GM23338 (cell line): Measurements from ENCODE around the gene KIF4A. TPM values are rescaled to one million over a fixed set of nuclear protein-coding genes. Genes with fewer than 3 reads are reported as not detected.

Experiments used
- ATAC-seq: fragments of 200-7000 bp; cut with Tn5 transposase; 3 replicates; pipeline ENCODE4 v1.9.1; 2020
- DNase-seq: peaks from one replicate; pipeline ENCODE4 v3.0.0-alpha.2; 2015; ENCODE audit warnings: low spot score
- H2AFZ ChIP-seq: fragments of 200-600 bp; sonication (generic); 2 replicates; pipeline ENCODE4 v1.8.0; 2016; ENCODE audit warnings: antibody characterized with exemption, mild to moderate bottlenecking, moderate library complexity
- H3F3A ChIP-seq: fragments of 200-600 bp; sonication (generic); replicated peaks from 2 replicates; pipeline ENCODE4 v1.8.0; 2017; ENCODE audit warnings: antibody characterized with exemption, mixed run types, low read depth
- H3K27ac ChIP-seq: fragments of 200-600 bp; sonication (generic); 2 replicates; pipeline ENCODE4 v1.6.1; 2016; ENCODE audit warnings: low read depth
- H3K27me3 ChIP-seq: fragments of 200-600 bp; sonication (generic); 2 replicates; pipeline ENCODE4 v1.8.0; 2016; ENCODE audit warnings: mild to moderate bottlenecking, mixed run types, moderate library complexity; ENCODE audit not compliant: insufficient read depth
- H3K36me3 ChIP-seq: fragments of 200-600 bp; sonication (generic); 2 replicates; pipeline ENCODE4 v1.8.0; 2016; ENCODE audit warnings: mild to moderate bottlenecking; ENCODE audit not compliant: insufficient read depth
- H3K4me1 ChIP-seq: fragments of 200-600 bp; sonication (generic); 2 replicates; pipeline ENCODE4 v1.8.0; 2016; ENCODE audit warnings: mild to moderate bottlenecking, moderate library complexity; ENCODE audit not compliant: insufficient read depth
- H3K4me2 ChIP-seq: fragments of 200-600 bp; sonication (generic); 2 replicates; pipeline ENCODE4 v1.7.1; 2017; ENCODE audit warnings: mixed run types
- H3K4me3 ChIP-seq: fragments of 200-600 bp; sonication (generic); 2 replicates; pipeline ENCODE4 v1.6.1; 2016; ENCODE audit warnings: mixed run types
- H3K79me2 ChIP-seq: fragments of 200-600 bp; sonication (generic); replicated peaks from 2 replicates; pipeline ENCODE4 v1.8.0; 2017; ENCODE audit warnings: mild to moderate bottlenecking; ENCODE audit not compliant: insufficient read depth
- H3K9me2 ChIP-seq: fragments of 200-600 bp; sonication (generic); 2 replicates; pipeline ENCODE4 v1.8.0; 2017; ENCODE audit not compliant: insufficient read depth
- H4K20me1 ChIP-seq: fragments of 200-600 bp; sonication (generic); replicated peaks from 2 replicates; pipeline ENCODE4 v1.8.0; 2017; ENCODE audit warnings: mild to moderate bottlenecking; ENCODE audit not compliant: insufficient read depth
- H3K27ac Mint-ChIP-seq: 2 replicates; pipeline ENCODE4 v1.8.0; 2020; ENCODE audit warnings: inconsistent platforms, mild to moderate bottlenecking, moderate library complexity, mixed read lengths
- H3K27me3 Mint-ChIP-seq: 3 replicates; pipeline ENCODE4 v1.8.0; 2022; ENCODE audit warnings: low read depth, mild to moderate bottlenecking, moderate library complexity, mixed read lengths, inconsistent platforms; ENCODE audit not compliant: insufficient read depth, poor library complexity
- H3K36me3 Mint-ChIP-seq: 3 replicates; pipeline ENCODE4 v1.8.0; 2021; ENCODE audit warnings: low read depth, mild to moderate bottlenecking, inconsistent platforms, moderate library complexity, mixed read lengths
- H3K4me1 Mint-ChIP-seq: 3 replicates; pipeline ENCODE4 v1.8.0; 2020; ENCODE audit warnings: mild to moderate bottlenecking, inconsistent platforms, mixed read lengths
- H3K4me3 Mint-ChIP-seq: 3 replicates; pipeline ENCODE4 v1.8.0; 2021; ENCODE audit warnings: moderate library complexity, mild to moderate bottlenecking, inconsistent platforms, mixed read lengths
- H3K9me3 Mint-ChIP-seq: 3 replicates; pipeline ENCODE4 v1.8.0; 2020; ENCODE audit warnings: moderate library complexity, mild to moderate bottlenecking, inconsistent platforms, mixed read lengths
- CREB1 ChIP-seq: fragments of 250-450 bp; sonication (Bioruptor Pico); IDR thresholded peaks from 2 replicates; pipeline ENCODE4 v1.5.0; 2020; ENCODE audit warnings: low read depth, mild to moderate bottlenecking, moderate library complexity
- EZH2phosphoT487 ChIP-seq: fragments of 200-600 bp; sonication (generic); IDR thresholded peaks from one replicate; pipeline ENCODE4 v1.8.1; 2018; ENCODE audit warnings: antibody characterized with exemption; ENCODE audit not compliant: unreplicated experiment
- NANOG ChIP-seq: IDR thresholded peaks from 2 replicates; pipeline ENCODE4 v1.6.1; 2016; ENCODE audit warnings: antibody characterized with exemption, borderline replicate concordance
- POLR2AphosphoS5 ChIP-seq: IDR thresholded peaks from 2 replicates; pipeline ENCODE4 v1.6.1; 2016; ENCODE audit warnings: antibody characterized with exemption, low read depth
- ZNF114 ChIP-seq: fragments of 250-450 bp; sonication (Bioruptor Pico); IDR thresholded peaks from 2 replicates; pipeline ENCODE4 v1.5.0; 2020; ENCODE audit warnings: mild to moderate bottlenecking, moderate library complexity
- long read RNA-seq: library from polyadenylated mRNA; unstranded; transcript quantifications from one replicate; pipeline ENCODE4 v2.0.0, GENCODE V29; 2020; ENCODE audit not compliant: unreplicated experiment
- polyA plus RNA-seq: library from polyadenylated mRNA; unstranded; fragments of >200 nt; fragmentation: Nextera tagmentation; extraction: Ambion mirVana; gene quantifications from 2 replicates; pipeline ENCODE4 v1.2.1, GENCODE V29; 2016
- total RNA-seq: library from RNA; depleted of rRNA; stranded (reverse); fragments of >200 nt; shearing (Covaris generic); gene quantifications from 2 replicates; pipeline ENCODE4 v1.2.3, GENCODE V29; 2014; rRNA removed
- TF ChIP-seq, protein P1 (sequence below), 2 experiments: fragments of 200-600 bp in 1 of 2; sonication (generic) in 1 of 2; conservative IDR thresholded peaks; 2 replicates each; pipeline versions ENCODE4 v1.5.1 to v1.6.1; 2016 to 2017; ENCODE audit warnings: antibody characterized with exemption in 2 of 2, low read depth in 2 of 2, mild to moderate bottlenecking in 2 of 2, moderate library complexity in 1 of 2
- TF ChIP-seq, protein P2 (sequence below): IDR thresholded peaks from 2 replicates; pipeline ENCODE4 v1.6.1; 2016; ENCODE audit warnings: antibody characterized with exemption

The KIF4A gene, protein sequence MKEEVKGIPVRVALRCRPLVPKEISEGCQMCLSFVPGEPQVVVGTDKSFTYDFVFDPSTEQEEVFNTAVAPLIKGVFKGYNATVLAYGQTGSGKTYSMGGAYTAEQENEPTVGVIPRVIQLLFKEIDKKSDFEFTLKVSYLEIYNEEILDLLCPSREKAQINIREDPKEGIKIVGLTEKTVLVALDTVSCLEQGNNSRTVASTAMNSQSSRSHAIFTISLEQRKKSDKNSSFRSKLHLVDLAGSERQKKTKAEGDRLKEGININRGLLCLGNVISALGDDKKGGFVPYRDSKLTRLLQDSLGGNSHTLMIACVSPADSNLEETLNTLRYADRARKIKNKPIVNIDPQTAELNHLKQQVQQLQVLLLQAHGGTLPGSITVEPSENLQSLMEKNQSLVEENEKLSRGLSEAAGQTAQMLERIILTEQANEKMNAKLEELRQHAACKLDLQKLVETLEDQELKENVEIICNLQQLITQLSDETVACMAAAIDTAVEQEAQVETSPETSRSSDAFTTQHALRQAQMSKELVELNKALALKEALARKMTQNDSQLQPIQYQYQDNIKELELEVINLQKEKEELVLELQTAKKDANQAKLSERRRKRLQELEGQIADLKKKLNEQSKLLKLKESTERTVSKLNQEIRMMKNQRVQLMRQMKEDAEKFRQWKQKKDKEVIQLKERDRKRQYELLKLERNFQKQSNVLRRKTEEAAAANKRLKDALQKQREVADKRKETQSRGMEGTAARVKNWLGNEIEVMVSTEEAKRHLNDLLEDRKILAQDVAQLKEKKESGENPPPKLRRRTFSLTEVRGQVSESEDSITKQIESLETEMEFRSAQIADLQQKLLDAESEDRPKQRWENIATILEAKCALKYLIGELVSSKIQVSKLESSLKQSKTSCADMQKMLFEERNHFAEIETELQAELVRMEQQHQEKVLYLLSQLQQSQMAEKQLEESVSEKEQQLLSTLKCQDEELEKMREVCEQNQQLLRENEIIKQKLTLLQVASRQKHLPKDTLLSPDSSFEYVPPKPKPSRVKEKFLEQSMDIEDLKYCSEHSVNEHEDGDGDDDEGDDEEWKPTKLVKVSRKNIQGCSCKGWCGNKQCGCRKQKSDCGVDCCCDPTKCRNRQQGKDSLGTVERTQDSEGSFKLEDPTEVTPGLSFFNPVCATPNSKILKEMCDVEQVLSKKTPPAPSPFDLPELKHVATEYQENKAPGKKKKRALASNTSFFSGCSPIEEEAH
- total RNA-seq (27.6 and 30.6 TPM in 2 replicates), polyA plus RNA-seq (18.7 and 21.5 TPM in 2 replicates)
- long read RNA-seq, full-length matches to known transcripts, result 1 of 14 reads
- long read RNA-seq, partial matches to known transcripts, result 11 of 14 reads
- long read RNA-seq, other reads (novel, unspliced or antisense), result 2 of 14 reads

DNA sequence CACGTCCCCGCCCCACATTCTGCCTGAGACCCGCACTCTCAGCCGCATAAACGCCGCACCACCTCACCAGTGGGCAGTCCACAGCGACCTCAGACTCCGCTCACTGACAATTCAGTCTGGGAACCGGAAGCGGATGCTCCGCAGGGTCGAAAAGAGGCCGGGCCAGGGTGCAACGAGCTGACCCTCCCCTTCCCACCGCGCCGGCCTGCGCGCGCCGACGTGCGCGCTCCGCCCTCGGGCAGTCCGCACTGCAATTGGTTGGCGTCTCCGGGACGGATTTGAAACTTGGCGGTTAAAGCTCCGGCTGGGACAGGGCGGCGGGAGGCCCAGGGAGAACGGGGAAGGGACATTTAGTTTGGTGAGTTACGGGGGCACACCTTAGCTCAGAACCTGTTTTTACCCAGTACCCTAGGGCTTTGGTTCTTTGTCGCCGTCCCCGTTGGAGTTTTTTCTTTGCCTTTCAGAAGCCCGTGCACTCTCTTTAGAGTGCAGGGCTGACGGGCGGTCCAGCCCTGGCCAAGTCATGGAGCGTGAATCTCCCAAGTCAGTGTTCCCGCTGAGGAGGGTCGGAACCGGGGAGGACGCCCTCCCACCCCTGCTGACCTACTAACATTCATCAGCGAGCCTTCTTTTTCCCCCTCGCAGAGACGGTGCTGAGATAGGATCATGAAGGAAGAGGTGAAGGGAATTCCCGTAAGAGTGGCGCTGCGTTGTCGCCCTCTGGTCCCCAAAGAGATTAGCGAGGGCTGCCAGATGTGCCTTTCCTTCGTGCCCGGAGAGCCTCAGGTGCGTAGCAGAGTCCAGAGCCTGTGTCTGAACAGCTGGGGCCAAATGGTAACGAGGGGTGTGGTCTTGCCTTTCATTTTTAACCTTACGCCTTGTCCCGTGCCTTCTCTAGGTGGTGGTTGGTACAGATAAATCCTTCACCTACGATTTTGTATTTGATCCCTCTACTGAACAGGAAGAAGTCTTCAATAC, at the start of gene KIF4A, which contains the start of gene PDZD11:
Gene KIF4A, plus strand, starts transcription at position 312 of the 978 bp plus-strand sequence. Its CDS starts 355 bp downstream, at position 667.
Gene PDZD11, minus strand, starts transcription at position 135 of the 978 bp plus-strand sequence. CDS start 586 bp downstream, outside the sequence.
- H3K9me3 Mint-ChIP-seq, result no peaks in the 10 kb centered on the region; the same call in 2 of the 3 replicates
- peak; percentile 99 for ATAC-seq

DNA sequence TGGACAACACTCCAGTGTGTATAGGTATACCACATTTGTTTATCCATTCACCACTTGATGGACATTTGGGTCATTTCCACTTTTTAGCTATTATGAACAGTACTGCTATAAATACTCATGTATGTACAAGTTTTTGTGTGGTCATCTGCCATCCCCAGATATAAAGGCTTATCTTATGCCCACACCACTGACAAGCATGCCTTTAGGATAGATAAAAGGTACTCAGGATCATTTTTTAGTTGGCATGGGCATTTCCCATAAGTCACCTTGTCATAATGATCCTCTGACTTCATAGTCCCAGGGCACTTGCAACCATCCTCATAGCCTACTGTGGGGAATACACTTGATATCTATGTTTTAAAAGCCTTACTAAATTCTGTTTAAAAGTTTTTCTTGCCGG, 49.2 kb upstream of the KIF4A start:
- H3K4me3 Mint-ChIP-seq, result no peak overlapping the region
- no peaks in the 10 kb centered on the region for H3K9me3 Mint-ChIP-seq
- DNase-seq (no peak), ATAC-seq (no peak)
- Histone ChIP-seq H4K20me1 (no peaks in the 10 kb centered on the region), H3K4me1 (no peaks in the 10 kb centered on the region), H3K27me3 (no peaks in the 10 kb centered on the region), H2AFZ (no peak overlapping the region), H3K27ac (no peak overlapping the region), H3K4me2 (no peak overlapping the region), H3K79me2 (no peaks in the 10 kb centered on the region), H3K36me3 (no peaks in the 10 kb centered on the region), H3F3A (no peaks in the 10 kb centered on the region), H3K4me3 (no peak overlapping the region), H3K9me2 (no peaks in the 10 kb centered on the region)
- no peaks in the 10 kb centered on the region for H3K27me3 Mint-ChIP-seq
- H3K4me1 Mint-ChIP-seq, result peaks cover 12% of the 10 kb centered on the region
- H3K27ac Mint-ChIP-seq, result no peak overlapping the region
- no peaks in the 10 kb centered on the region for H3K36me3 Mint-ChIP-seq
- TF ChIP-seq, protein P1, sequence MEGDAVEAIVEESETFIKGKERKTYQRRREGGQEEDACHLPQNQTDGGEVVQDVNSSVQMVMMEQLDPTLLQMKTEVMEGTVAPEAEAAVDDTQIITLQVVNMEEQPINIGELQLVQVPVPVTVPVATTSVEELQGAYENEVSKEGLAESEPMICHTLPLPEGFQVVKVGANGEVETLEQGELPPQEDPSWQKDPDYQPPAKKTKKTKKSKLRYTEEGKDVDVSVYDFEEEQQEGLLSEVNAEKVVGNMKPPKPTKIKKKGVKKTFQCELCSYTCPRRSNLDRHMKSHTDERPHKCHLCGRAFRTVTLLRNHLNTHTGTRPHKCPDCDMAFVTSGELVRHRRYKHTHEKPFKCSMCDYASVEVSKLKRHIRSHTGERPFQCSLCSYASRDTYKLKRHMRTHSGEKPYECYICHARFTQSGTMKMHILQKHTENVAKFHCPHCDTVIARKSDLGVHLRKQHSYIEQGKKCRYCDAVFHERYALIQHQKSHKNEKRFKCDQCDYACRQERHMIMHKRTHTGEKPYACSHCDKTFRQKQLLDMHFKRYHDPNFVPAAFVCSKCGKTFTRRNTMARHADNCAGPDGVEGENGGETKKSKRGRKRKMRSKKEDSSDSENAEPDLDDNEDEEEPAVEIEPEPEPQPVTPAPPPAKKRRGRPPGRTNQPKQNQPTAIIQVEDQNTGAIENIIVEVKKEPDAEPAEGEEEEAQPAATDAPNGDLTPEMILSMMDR (conservative IDR thresholded peaks at IDR 0.05; ENCODE audit: low read depth in 2 of 2), result no peak
- TF ChIP-seq CREB1, result no peak
- TF ChIP-seq NANOG, result no peak
- TF ChIP-seq POLR2AphosphoS5, result no peak
- TF ChIP-seq ZNF114 (CRISPR knock-in tag), result no peak

More for the DNA sequence above, at the start of gene KIF4A, which contains the start of gene PDZD11:
- Mint-ChIP-seq H3K27ac (peak within 1 kb of the TSS; percentile 96), H3K36me3 (peaks cover 11% of the 10 kb centered on the region; the same call in 2 of the 3 replicates), H3K4me3 (peak within 1 kb of the TSS; percentile 96), H3K27me3 (no peaks in the 10 kb centered on the region), H3K4me1 (peaks cover 5% of the 10 kb centered on the region; the same call in 2 of the 3 replicates)
- Histone ChIP-seq H3F3A (no peaks in the 10 kb centered on the region), H3K9me2 (no peaks in the 10 kb centered on the region), H3K27ac (peak within 1 kb of the TSS; percentile 84), H3K79me2 (peaks cover 23% of the 10 kb centered on the region), H3K4me2 (peak within 1 kb of the TSS; percentile 84), H3K4me3 (peak within 1 kb of the TSS; percentile 73), H4K20me1 (no peaks in the 10 kb centered on the region), H3K36me3 (peaks cover 5% of the 10 kb centered on the region; the same call in 1 of the 2 replicates), H2AFZ (peak within 1 kb of the TSS; percentile 80; the same call in 1 of the 2 replicates), H3K4me1 (peaks cover 9% of the 10 kb centered on the region), H3K27me3 (no peaks in the 10 kb centered on the region)
- TF ChIP-seq EZH2phosphoT487 (no peak), NANOG (no peak), POLR2AphosphoS5 (peak; percentile 69)
- TF ChIP-seq, protein P2, sequence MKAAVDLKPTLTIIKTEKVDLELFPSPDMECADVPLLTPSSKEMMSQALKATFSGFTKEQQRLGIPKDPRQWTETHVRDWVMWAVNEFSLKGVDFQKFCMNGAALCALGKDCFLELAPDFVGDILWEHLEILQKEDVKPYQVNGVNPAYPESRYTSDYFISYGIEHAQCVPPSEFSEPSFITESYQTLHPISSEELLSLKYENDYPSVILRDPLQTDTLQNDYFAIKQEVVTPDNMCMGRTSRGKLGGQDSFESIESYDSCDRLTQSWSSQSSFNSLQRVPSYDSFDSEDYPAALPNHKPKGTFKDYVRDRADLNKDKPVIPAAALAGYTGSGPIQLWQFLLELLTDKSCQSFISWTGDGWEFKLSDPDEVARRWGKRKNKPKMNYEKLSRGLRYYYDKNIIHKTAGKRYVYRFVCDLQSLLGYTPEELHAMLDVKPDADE, result peak; percentile 55
- DNase-seq, result peak; percentile 78
